A673 (cell line): Measurements from ENCODE around the gene ZFPL1. TPM values are rescaled to one million over a fixed set of nuclear protein-coding genes. Genes with fewer than 3 reads are reported as not detected.

Experiments
- BruUV-seq: library from RNA; stranded (reverse); fragments of 400-500 nt; replicated peaks from 2 replicates; lab custom pipeline; 2021; lab: Mats Ljungman, UMichigan
- CTCF ChIA-PET: fragments of 300-600 bp; sonication (Branson Sonifier 250); formaldehyde crosslinking; loops from one replicate; lab custom pipeline; 2022; ENCODE audit warnings: antibody characterized with exemption; lab: Charles Lee
- POLR2A ChIA-PET: fragments of 300-600 bp; sonication (Branson Sonifier 250); formaldehyde crosslinking; loops from one replicate; lab custom pipeline; 2022; ENCODE audit warnings: antibody characterized with exemption; ENCODE audit not compliant: low non-redundant PET; lab: Charles Lee
- DNase-seq: peaks from one replicate; pipeline ENCODE4 v3.0.0-alpha.2; 2015; ENCODE audit warnings: low spot score
- H3K27ac ChIP-seq: fragments of 200-600 bp; sonication (generic); 2 replicates; pipeline ENCODE4 v1.5.1; 2016; ENCODE audit warnings: mixed run types, low read depth, mild to moderate bottlenecking, mixed read lengths, antibody characterized with exemption, low read length; ENCODE audit not compliant: poor library complexity, severe bottlenecking
- H3K27me3 ChIP-seq: fragments of 200-600 bp; sonication (generic); replicated peaks from 2 replicates; pipeline ENCODE4 v1.6.1; 2017; ENCODE audit warnings: mixed run types, low read depth, mild to moderate bottlenecking, mixed read lengths, antibody characterized with exemption, low read length; ENCODE audit not compliant: insufficient read depth, poor library complexity
- H3K36me3 ChIP-seq: fragments of 200-600 bp; sonication (generic); 2 replicates; pipeline ENCODE4 v1.6.1; 2016; ENCODE audit warnings: mixed run types, mild to moderate bottlenecking, mixed read lengths, antibody characterized with exemption, low read length; ENCODE audit not compliant: insufficient read depth, poor library complexity, severe bottlenecking
- H3K4me1 ChIP-seq: fragments of 200-600 bp; sonication (generic); 2 replicates; pipeline ENCODE4 v1.6.1; 2017; ENCODE audit warnings: mixed run types, mild to moderate bottlenecking, mixed read lengths, antibody characterized with exemption, low read length; ENCODE audit not compliant: insufficient read depth, poor library complexity, severe bottlenecking
- H3K4me3 ChIP-seq: fragments of 200-600 bp; sonication (generic); 2 replicates; pipeline ENCODE4 v1.5.1; 2016; ENCODE audit warnings: low read depth, mixed run types, mild to moderate bottlenecking, mixed read lengths, low read length; ENCODE audit not compliant: poor library complexity, severe bottlenecking
- H3K9me3 ChIP-seq: fragments of 200-600 bp; sonication (generic); 2 replicates; pipeline ENCODE4 v1.6.1; 2016; ENCODE audit warnings: mixed run types, low read depth, mild to moderate bottlenecking, mixed read lengths, antibody characterized with exemption, low read length; ENCODE audit not compliant: poor library complexity, severe bottlenecking
- CTCF ChIP-seq: fragments of 300-800, 200-600 bp; sonication (generic); conservative IDR thresholded peaks from 2 replicates; pipeline ENCODE4 v1.5.1; 2017; ENCODE audit warnings: low read depth, mild to moderate bottlenecking, antibody characterized with exemption, low read length, moderate library complexity, mixed read lengths
- EZH2 ChIP-seq: fragments of 200-600 bp; sonication (generic); IDR thresholded peaks from 2 replicates; pipeline ENCODE4 v1.6.1; 2017; ENCODE audit warnings: borderline replicate concordance, low read depth, mild to moderate bottlenecking, mixed read lengths, antibody characterized with exemption, low read length; ENCODE audit not compliant: poor library complexity, severe bottlenecking
- intact Hi-C: fragments of 100-400 bp; cut with micrococcal nuclease; formaldehyde crosslinking; loops from one replicate; pipeline ENCODE4 v1.10.0; 2022; ENCODE audit not compliant: unreplicated experiment
- total RNA-seq: library from RNA; stranded (reverse); gene quantifications from 2 replicates; pipeline ENCODE4 v1.2.3, GENCODE V29; 2021

The ZFPL1 gene
- total RNA-seq, 1 experiment from 2014 or later = 46.6 TPM

DNA sequence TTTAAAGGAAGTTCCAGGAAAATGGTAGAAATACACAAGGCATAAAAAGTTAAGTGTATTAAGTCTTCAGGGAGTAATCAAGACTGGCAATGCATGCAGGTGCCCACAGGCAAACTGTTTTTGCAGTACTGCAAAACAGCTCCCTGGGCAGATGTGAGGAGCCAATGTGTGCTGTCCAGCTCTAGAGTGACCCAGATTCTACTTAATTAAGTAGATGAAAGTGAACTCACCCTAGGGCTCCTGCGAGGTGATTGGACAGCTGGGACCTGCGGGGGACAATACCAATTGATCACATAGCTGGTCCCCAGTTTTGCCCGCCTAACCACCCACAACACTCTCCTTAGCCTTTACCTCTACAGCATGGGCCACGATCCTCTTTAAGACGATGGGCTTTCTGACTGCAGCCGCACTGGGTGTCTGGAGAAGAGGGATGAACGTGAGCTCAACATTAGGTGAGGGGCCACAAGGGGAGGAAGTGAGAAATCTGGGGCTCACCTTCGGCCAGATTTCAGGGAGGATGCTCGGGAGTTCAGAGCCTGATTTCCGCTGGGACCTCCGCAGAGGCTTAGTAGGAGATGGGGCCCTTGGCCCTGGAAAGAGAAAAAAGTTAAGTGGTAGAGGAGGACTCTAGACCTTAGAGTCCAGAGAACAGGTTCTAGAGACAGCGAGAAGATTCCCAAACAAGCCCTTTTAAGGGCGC is 738 bp upstream of the ZFPL1 start:
- Histone ChIP-seq H3K9me3 (no peaks in the 10 kb centered on the region), H3K4me3 (peak overlapping the region; percentile 76), H3K4me1 (peaks cover 12% of the 10 kb centered on the region), H3K36me3 (peaks cover 48% of the 10 kb centered on the region), H3K27ac (peak overlapping the region; percentile 90), H3K27me3 (no peaks in the 10 kb centered on the region)
- TF ChIP-seq CTCF (no peak), EZH2 (no peak)
- POLR2A ChIA-PET = interaction anchor here (0.6 kb wide), 1 partner anchor 52 kb away, joined by 3 read pairs; no protein-coding TSS in a partner anchor
- BruUV-seq = no TSS peak
- intact Hi-C loops = no loop called here
- DNase-seq = no peak
- CTCF ChIA-PET = no interaction called here

DNA sequence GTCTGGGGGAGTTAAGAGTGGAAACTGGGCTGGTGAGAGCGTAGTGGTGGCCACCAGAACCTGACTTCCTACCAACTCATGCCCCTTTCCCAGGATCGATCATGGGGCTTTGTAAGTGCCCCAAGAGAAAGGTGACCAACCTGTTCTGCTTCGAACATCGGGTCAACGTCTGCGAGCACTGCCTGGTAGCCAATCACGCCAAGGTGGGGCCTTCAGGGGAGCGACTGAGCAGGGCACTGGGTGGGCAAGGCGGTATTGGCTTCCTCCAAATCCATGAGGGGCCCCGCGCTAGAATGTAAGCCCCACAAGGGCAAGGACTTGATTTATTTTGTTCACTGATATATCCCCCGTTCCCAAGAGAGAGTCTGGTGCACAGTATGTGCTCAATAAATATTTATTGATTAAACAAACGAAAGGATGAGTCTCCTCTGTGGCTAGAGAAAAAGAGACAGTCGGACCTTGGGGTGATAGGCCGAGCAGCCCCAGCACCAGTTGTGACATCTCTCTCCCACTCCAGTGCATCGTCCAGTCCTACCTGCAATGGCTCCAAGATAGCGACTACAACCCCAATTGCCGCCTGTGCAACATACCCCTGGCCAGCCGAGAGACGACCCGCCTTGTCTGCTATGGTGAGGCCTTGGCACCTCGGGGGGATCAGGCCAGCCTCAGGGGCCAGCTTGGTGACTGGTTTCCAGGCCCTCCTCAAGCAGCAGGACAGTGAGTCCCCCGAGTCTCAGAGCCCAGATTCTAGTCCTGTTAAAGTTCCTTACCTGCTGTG is 765 bp downstream of the ZFPL1 start:
- H3K4me1 ChIP-seq = peaks cover 12% of the 10 kb centered on the region
- H3K27me3 ChIP-seq = no peaks in the 10 kb centered on the region
- H3K9me3 ChIP-seq = no peaks in the 10 kb centered on the region
- TF ChIP-seq CTCF = no peak
- CTCF ChIA-PET = interaction anchor here (0.7 to 1.1 kb wide), 2 partner anchors 27 to 29 kb away, joined by 3 read pairs; partner anchors contain the start of gene TM7SF2
- intact Hi-C loops = no loop called here
- H3K4me3 ChIP-seq = peak overlapping the region; percentile 76
- peak overlapping the region; percentile 90 for H3K27ac ChIP-seq
- POLR2A ChIA-PET = no interaction called here
- TSS peak; percentile 71 for BruUV-seq
- no peak for DNase-seq
- H3K36me3 ChIP-seq = peaks cover 35% of the 10 kb centered on the region

- BruUV-seq = no TSS peak
- no peaks in the 10 kb centered on the region for H3K9me3 ChIP-seq
- ChIA-PET CTCF (interaction anchor here (0.7 to 1.1 kb wide), 2 partner anchors 26 to 28 kb away, joined by 3 read pairs; partner anchors contain the start of gene TM7SF2), POLR2A (no interaction called here)
- DNase-seq = no peak
- intact Hi-C loops = no loop called here
- peaks cover 29% of the 10 kb centered on the region for H3K36me3 ChIP-seq
- no peak for TF ChIP-seq CTCF
- no peak for TF ChIP-seq EZH2
- H3K27ac ChIP-seq = no peak overlapping the region
- no peaks in the 10 kb centered on the region for H3K27me3 ChIP-seq
- H3K4me3 ChIP-seq = no peak overlapping the region
- H3K4me1 ChIP-seq = peaks cover 12% of the 10 kb centered on the region
Observed at GRCh38 chr11:65085446-65085845, 1.4 kb downstream of the ZFPL1 start.
